Measurements from ENCODE around the gene EBPL. TPM values are rescaled to one million over a fixed set of nuclear protein-coding genes. Genes with fewer than 3 reads are reported as not detected.
A peak's percentile ranks its signal among the peaks of the same experiment; 100 is the strongest.
"Not testable (repeated sequence)": the region's sequence is repeated elsewhere in the genome, so short reads cannot be mapped to it uniquely, and the experiment has no call there.

The EBPL gene
- total RNA-seq, 1 donor from 2014 or later = 82.9 TPM

- peaks cover 7% of the 10 kb centered on the region for H3K27me3 Mint-ChIP-seq (ENCODE audit: insufficient read depth, low read depth)
- H3F3A ChIP-seq (ENCODE audit: low read depth) = no peaks in the 10 kb centered on the region
- H3K9ac ChIP-seq = no peak overlapping the region
- H3K36me3 ChIP-seq = no peaks in the 10 kb centered on the region
- H3K4me1 Mint-ChIP-seq = peaks cover 15% of the 10 kb centered on the region
- peaks cover 6% of the 10 kb centered on the region for H3K4me1 ChIP-seq
- no peak overlapping the region for H3K27ac ChIP-seq
- H3K9me3 Mint-ChIP-seq = no peaks in the 10 kb centered on the region
- no peak overlapping the region for H3K4me3 Mint-ChIP-seq
- no peaks in the 10 kb centered on the region for H3K79me2 ChIP-seq (ENCODE audit: low read depth)
- no peak overlapping the region for H3K27ac Mint-ChIP-seq
- H3K9me3 ChIP-seq (ENCODE audit: low read depth) = no peaks in the 10 kb centered on the region
- no peak for DNase-seq (ENCODE audit: low spot score)
- H3K4me2 ChIP-seq = no peak overlapping the region
- H3K4me3 ChIP-seq = no peak overlapping the region
- H4K20me1 ChIP-seq (ENCODE audit: low read depth) = no peaks in the 10 kb centered on the region
- TF ChIP-seq EZH2 (IDR thresholded peaks at IDR 0.05) (no peak), CTCF (IDR thresholded peaks at IDR 0.05) (no peak), EZH2phosphoT487 (IDR thresholded peaks at IDR 0.05) (no peak)
- H3K36me3 Mint-ChIP-seq = no peaks in the 10 kb centered on the region
- no peak overlapping the region for H2AFZ ChIP-seq (replicated peaks)
- no peaks in the 10 kb centered on the region for H3K27me3 ChIP-seq
Observed at GRCh38 chr13:49620170-49620621, 71.1 kb downstream of the EBPL start.

- peaks cover 3% of the 10 kb centered on the region for H3K27me3 Mint-ChIP-seq (ENCODE audit: insufficient read depth, low read depth)
- H3K4me3 Mint-ChIP-seq = no peak overlapping the region
- Histone ChIP-seq H3K4me3 (no peak overlapping the region), H3K9ac (no peak overlapping the region), H3K4me2 (no peak overlapping the region), H3K79me2 (ENCODE audit: low read depth) (no peaks in the 10 kb centered on the region), H3K27ac (no peak overlapping the region), H3K27me3 (no peaks in the 10 kb centered on the region), H3K4me1 (peaks cover 7% of the 10 kb centered on the region), H3K9me3 (ENCODE audit: low read depth) (no peaks in the 10 kb centered on the region), H3F3A (ENCODE audit: low read depth) (peaks cover under 1% of the 10 kb centered on the region), H2AFZ (replicated peaks) (no peak overlapping the region), H4K20me1 (ENCODE audit: low read depth) (no peaks in the 10 kb centered on the region), H3K36me3 (no peaks in the 10 kb centered on the region)
- no peaks in the 10 kb centered on the region for H3K36me3 Mint-ChIP-seq
- no peaks in the 10 kb centered on the region for H3K9me3 Mint-ChIP-seq
- TF ChIP-seq EZH2 (IDR thresholded peaks at IDR 0.05) = no peak
- TF ChIP-seq CTCF (IDR thresholded peaks at IDR 0.05) = no peak
- no peak for TF ChIP-seq EZH2phosphoT487 (IDR thresholded peaks at IDR 0.05)
- DNase-seq (ENCODE audit: low spot score) = no peak
- H3K27ac Mint-ChIP-seq = peak overlapping the region; percentile 21
- peaks cover 15% of the 10 kb centered on the region for H3K4me1 Mint-ChIP-seq
Observed at GRCh38 chr13:49616676-49617065, 74.6 kb downstream of the EBPL start.

- Histone ChIP-seq H3F3A (ENCODE audit: low read depth) (peaks cover 7% of the 10 kb centered on the region), H3K4me2 (no peak overlapping the region), H3K4me1 (peaks cover 13% of the 10 kb centered on the region), H3K9ac (no peak overlapping the region), H3K27me3 (no peaks in the 10 kb centered on the region), H3K79me2 (ENCODE audit: low read depth) (no peaks in the 10 kb centered on the region), H2AFZ (replicated peaks) (no peak overlapping the region), H3K4me3 (no peak overlapping the region), H3K9me3 (ENCODE audit: low read depth) (no peaks in the 10 kb centered on the region), H4K20me1 (ENCODE audit: low read depth) (no peaks in the 10 kb centered on the region), H3K27ac (no peak overlapping the region), H3K36me3 (no peaks in the 10 kb centered on the region)
- DNase-seq (ENCODE audit: low spot score) = no peak
- peaks cover 6% of the 10 kb centered on the region for H3K27me3 Mint-ChIP-seq (ENCODE audit: insufficient read depth, low read depth)
- no peaks in the 10 kb centered on the region for H3K36me3 Mint-ChIP-seq
- peaks cover 15% of the 10 kb centered on the region for H3K4me1 Mint-ChIP-seq
- H3K9me3 Mint-ChIP-seq = no peaks in the 10 kb centered on the region
- peak overlapping the region; percentile 21 for H3K27ac Mint-ChIP-seq
- H3K4me3 Mint-ChIP-seq = no peak overlapping the region
- no peak for TF ChIP-seq CTCF (IDR thresholded peaks at IDR 0.05)
Observed at GRCh38 chr13:49615836-49616675, 75.2 kb downstream of the EBPL start.

- not testable (repeated sequence) for H3K79me2 ChIP-seq (ENCODE audit: low read depth); H2AFZ ChIP-seq (replicated peaks); H3K9ac ChIP-seq; H3K4me3 ChIP-seq; H3K27me3 Mint-ChIP-seq (ENCODE audit: insufficient read depth, low read depth); H4K20me1 ChIP-seq (ENCODE audit: low read depth); H3F3A ChIP-seq (ENCODE audit: low read depth); H3K4me2 ChIP-seq; H3K9me3 Mint-ChIP-seq; H3K4me3 Mint-ChIP-seq; H3K27ac Mint-ChIP-seq; DNase-seq (ENCODE audit: low spot score); H3K27ac ChIP-seq; H3K9me3 ChIP-seq (ENCODE audit: low read depth); H3K36me3 ChIP-seq; H3K36me3 Mint-ChIP-seq; H3K27me3 ChIP-seq
- H3K4me1 Mint-ChIP-seq = peaks cover 11% of the 10 kb centered on the region
- H3K4me1 ChIP-seq = peaks cover 10% of the 10 kb centered on the region
Observed at GRCh38 chr13:49612042-49612441, 79.2 kb downstream of the EBPL start.

All from neural progenitor cell (in vitro differentiated cells).